ENCODE measurements around the gene GNB4. TPM values are rescaled to one million over a fixed set of nuclear protein-coding genes. Genes with fewer than 3 reads are reported as not detected.
A peak's percentile ranks its signal among the peaks of the same experiment; 100 is the strongest.

Gene GNB4
- total RNA-seq, 1 experiment from 2014 or later, result 36.7 TPM

- TF ChIP-seq ATF6 (CRISPR knock-in tag; IDR thresholded peaks at IDR 0.05) (no peak), JAZF1 (CRISPR knock-in tag; IDR thresholded peaks at IDR 0.05) (no peak), ZNF121 (CRISPR knock-in tag; IDR thresholded peaks at IDR 0.05) (no peak), NFYB (CRISPR knock-in tag; conservative IDR thresholded peaks at IDR 0.05; ENCODE audit: low read depth) (no peak), CTCF (IDR thresholded peaks at IDR 0.05) (no peak), IRF1 (CRISPR knock-in tag; IDR thresholded peaks at IDR 0.05) (no peak)
These were observed 81.6 kb downstream of the GNB4 start (continued) for GRCh38 chr3:179369621-179370020.

GRCh38 chr3:179363332-179363731, 87.9 kb downstream of the GNB4 start:
- ChIA-PET POLR2A (no interaction called here), CTCF (no interaction called here)
- ATAC-seq, result no peak
- peaks cover 49% of the 10 kb centered on the region for H3K36me3 Mint-ChIP-seq
- no peaks in the 10 kb centered on the region for H3K27me3 Mint-ChIP-seq (ENCODE audit: low read depth)
- no peak overlapping the region for H3K27ac Mint-ChIP-seq
- H3K9me3 Mint-ChIP-seq, result no peaks in the 10 kb centered on the region
- no peak for DNase-seq (ENCODE audit: low spot score)
- TF ChIP-seq ZNF121 (CRISPR knock-in tag; IDR thresholded peaks at IDR 0.05) (peak; percentile 76; the same call in 1 of the 2 replicates), MLX (CRISPR knock-in tag; IDR thresholded peaks at IDR 0.05) (no peak)
- H3K4me1 Mint-ChIP-seq, result no peaks in the 10 kb centered on the region
- no peak overlapping the region for H3K4me3 Mint-ChIP-seq

GRCh38 chr3:179355996-179356395, 95.3 kb downstream of the GNB4 start:
- Mint-ChIP-seq H3K4me3 (no peak overlapping the region), H3K27ac (no peak overlapping the region), H3K4me1 (no peaks in the 10 kb centered on the region), H3K9me3 (no peaks in the 10 kb centered on the region), H3K36me3 (peaks cover 60% of the 10 kb centered on the region), H3K27me3 (ENCODE audit: low read depth) (no peaks in the 10 kb centered on the region)
- CTCF ChIA-PET, result no interaction called here
- DNase-seq (ENCODE audit: low spot score) (no peak), ATAC-seq (no peak)
- POLR2A ChIA-PET, result no interaction called here
- no peak for TF ChIP-seq ZNF396 (CRISPR knock-in tag; IDR thresholded peaks at IDR 0.05; ENCODE audit: borderline replicate concordance)
- no peak for TF ChIP-seq HMGA2 (CRISPR knock-in tag; IDR thresholded peaks at IDR 0.05)
- no peak for TF ChIP-seq ZBTB21 (CRISPR knock-in tag; IDR thresholded peaks at IDR 0.05; ENCODE audit: borderline replicate concordance)
- TF ChIP-seq NR2C2 (CRISPR knock-in tag; IDR thresholded peaks at IDR 0.05), result no peak
- TF ChIP-seq TEAD1 (CRISPR knock-in tag; IDR thresholded peaks at IDR 0.05), result no peak
- no peak for TF ChIP-seq PRDM15 (CRISPR knock-in tag; IDR thresholded peaks at IDR 0.05)
- no peak for TF ChIP-seq NFATC4 (CRISPR knock-in tag; IDR thresholded peaks at IDR 0.05)
- TF ChIP-seq ATF2 (CRISPR knock-in tag; IDR thresholded peaks at IDR 0.05; ENCODE audit: borderline replicate concordance, low read depth), result no peak
- TF ChIP-seq PRRX2 (CRISPR knock-in tag; IDR thresholded peaks at IDR 0.05), result no peak
- TF ChIP-seq GRHL2 (CRISPR knock-in tag; IDR thresholded peaks at IDR 0.05; ENCODE audit: insufficient replicate concordance, severe bottlenecking), result no peak
- TF ChIP-seq CBFB (CRISPR knock-in tag; IDR thresholded peaks at IDR 0.05; ENCODE audit: low read depth), result no peak
- no peak for TF ChIP-seq ZNF532 (CRISPR knock-in tag; IDR thresholded peaks at IDR 0.05; ENCODE audit: borderline replicate concordance)
